ACHN (cell line): Measurements from ENCODE around the gene ELP4.

ENCODE experiments used
- DNase-seq: peaks from one replicate; pipeline ENCODE4 v3.0.0-alpha.2; 2015
- in situ Hi-C: cut with HindIII; loops from 2 replicates; pipeline ENCODE4 v1.10.0; 2017; ENCODE audit warnings: low sequenced_read_pairs, low pct_ligation_motif_present, low pct_unique_long_range_greater_than_20kb

ELP4 gene

DNA sequence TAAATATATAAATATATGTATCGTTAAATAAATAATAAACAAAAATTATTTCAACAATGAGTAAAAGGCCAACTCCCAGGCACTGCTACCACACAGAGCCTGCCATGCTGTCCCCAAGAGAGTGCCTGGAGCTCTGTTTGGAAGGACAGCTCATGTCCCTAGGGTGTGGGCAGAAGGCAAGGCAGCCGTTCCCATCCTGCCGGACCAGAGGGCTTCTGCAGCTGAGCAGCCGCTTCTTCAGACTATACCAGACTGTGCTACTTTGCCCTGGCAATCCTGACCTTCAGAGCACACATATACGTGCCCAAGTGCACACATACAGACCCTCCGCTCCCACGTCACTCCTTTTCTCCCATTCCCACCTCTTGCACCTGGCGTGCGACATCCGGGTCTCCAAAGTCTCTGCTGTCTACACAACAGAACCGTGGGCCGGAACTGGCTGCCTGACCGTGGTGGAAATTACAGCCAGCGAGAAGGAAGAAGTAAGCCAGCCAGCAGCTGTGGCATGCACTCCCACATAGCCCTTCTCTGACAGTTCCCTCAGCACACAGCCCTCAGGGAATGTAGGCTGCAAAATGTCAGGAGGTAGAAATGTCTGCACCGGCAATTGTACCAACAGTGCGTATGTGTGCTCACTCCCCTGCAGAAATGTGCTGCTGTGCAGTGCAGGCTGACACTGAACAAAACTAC, 277.6 kb downstream of the ELP4 start:
- in situ Hi-C loops, result no loop called here
- no peak for DNase-seq

DNA sequence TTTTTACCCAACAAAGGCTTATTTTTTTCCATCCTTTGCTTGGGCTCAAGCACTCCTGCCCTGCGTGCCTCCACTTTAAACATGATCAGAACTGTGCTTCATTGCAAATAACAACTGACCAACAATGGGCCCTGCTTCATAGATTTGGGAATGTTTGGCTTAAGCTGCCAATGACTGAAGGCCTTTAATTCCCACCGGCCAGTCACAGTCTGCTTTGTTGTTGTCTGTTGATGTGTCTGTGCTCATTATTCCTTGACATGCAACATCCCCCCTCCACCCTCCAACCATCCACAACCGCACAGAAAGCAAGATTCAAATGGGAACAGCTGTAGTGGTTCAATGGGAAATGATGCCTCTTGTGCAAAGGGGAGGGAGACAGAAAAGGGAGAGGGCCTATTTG, 278.5 kb downstream of the ELP4 start:
- in situ Hi-C loops, result no loop called here
- DNase-seq, result no peak

- in situ Hi-C loops, result no loop called here
Measured at GRCh38 chr11:31790649-31791048, 281.1 kb downstream of the ELP4 start.

GRCh38 chr11:31792036-31792435, 282.5 kb downstream of the ELP4 start:
- in situ Hi-C loops, result no loop called here
- DNase-seq, result no peak

More at GRCh38 chr11:31790649-31791048, 281.1 kb downstream of the ELP4 start:
- DNase-seq, result no peak

- no peak for DNase-seq
- in situ Hi-C loops, result no loop called here
Measured at GRCh38 chr11:31792456-31792855, 282.9 kb downstream of the ELP4 start.

- DNase-seq, result no peak
- in situ Hi-C loops, result no loop called here
Measured at GRCh38 chr11:31793264-31793663, 283.7 kb downstream of the ELP4 start.

DNA sequence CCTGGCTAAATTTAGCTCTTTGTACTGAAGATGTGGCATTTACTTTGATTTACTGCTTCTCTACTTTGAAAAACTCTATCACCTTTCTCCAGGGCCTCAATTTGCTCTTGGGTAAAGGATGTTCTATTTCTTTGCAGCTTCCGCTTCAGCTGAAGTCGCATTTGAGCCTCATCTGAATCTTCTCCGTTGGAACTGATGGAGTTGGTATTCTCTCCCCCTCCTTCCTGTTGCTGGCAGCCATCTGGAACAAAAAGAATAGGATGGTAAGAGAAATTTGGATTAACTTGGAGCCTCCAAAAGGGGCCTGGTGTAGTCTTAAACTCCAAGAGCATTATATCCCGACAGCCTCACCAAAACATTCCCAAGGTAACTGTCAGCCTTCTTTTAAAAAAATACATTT, 285.0 kb downstream of the ELP4 start:
- DNase-seq, result no peak
- in situ Hi-C loops, result no loop called here

DNA sequence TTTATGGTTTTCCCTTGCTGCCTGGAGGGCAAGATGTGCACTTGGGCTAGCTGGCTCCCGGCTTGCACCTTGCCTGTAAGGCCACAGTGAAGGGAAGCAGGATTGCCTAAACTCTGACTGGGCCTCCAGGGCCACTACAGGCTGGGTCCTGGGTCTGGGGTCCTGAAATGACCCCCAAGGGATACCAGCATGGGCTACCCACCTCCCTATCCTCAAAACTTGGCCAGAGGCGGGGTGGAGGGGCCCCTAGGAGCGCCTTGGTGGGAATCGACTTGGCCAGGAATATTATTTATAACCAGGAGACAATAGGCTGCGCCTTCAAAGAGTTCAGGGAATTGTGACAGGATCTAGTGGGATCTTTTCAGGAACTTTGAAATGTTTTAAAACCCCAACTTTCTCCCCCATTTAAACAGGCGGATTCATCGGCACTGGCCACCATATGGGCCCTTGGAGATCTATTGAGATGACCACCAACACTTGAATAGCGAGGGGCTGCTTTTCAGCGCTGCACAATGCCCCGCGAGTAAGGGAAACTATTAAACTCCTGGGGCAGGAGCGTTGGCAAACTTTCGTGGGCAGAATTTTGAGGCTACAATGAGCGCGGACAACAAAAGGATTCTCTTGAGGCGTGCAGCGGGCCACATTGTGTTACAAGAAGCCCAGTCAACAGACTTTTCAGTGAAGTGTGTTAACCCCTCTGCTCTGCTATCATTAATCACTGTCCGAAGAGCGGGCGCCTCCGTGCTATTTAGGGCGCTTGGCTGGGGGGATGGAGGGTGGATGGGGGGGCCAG, 286.3 kb downstream of the ELP4 start:
- in situ Hi-C loops, result no loop called here
- DNase-seq, result no peak

DNA sequence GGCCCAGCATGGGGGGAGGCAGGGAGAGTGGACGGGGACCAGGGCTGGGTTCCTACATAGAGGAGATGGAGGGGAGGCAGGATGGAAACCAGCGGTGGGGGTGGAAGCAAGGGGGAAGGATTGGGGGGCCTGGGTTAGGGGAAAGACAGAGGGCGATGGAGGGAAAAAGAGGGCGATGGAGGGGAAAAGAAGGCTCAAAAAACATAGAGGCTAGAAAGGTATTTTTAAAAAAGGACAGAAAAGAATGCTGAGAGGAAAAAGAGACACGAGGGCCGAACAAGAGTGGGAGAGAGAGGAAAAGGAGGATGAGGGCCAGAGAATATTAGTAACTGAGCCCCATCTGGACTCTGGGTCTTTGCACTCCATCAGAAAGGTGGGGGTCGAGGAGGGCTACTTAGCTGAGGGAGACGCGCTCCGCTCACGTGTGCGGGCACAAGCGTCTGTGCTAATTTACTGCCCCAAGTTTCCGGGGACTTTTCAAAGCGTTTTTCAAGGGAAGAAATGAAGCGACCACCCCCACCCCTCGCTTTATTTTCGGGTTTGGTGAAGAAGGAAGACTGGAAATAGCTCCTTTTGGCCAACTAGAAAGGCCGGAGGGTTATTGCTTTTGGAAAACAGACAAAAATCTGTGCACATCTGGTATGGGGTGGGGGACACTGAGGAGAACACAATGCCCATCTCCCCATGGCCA, 287.1 kb downstream of the ELP4 start:
- in situ Hi-C loops, result no loop called here
- DNase-seq, result no peak

DNA sequence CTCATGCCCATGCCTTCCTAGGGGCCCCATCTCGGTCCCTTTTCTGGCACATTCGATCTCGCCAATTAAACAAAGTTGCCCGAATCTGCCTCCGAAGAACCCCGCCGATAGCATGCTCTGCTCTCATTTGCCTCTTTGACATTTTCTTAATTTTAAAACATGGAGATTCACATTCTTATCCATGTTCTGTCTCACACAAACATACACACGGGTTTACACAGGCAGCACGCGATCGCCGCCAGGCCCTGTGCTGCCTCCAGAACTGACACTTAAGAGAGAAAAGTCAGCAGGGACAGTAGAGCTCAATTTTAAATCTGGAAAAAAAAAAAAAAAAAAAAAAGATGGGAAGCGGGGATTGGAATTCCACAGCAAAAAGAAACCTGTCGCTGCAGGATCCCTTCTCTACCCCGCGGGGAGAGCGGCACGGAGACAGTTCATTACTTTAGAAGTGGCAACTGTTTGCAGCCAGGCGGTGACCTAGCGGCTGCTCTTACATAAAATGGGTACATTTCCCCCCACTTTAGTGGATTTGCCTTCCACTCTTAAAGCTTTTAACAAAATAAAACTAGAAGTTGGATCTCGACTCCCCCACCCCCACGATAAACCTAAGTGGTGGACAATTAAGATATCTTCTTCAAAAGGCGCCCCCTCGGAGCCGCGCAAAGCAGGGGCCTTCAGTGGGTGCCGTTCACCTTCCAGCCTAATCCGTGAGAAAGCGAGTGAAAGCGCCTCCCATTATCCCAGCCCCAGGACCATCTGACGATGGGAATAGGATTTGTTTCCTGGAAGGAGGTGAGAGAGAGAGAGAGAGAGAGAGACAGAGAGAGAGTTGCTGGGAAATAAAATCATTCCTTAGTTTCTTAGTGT, 287.9 kb downstream of the ELP4 start:
- no peak for DNase-seq
- in situ Hi-C loops, result no loop called here

DNA sequence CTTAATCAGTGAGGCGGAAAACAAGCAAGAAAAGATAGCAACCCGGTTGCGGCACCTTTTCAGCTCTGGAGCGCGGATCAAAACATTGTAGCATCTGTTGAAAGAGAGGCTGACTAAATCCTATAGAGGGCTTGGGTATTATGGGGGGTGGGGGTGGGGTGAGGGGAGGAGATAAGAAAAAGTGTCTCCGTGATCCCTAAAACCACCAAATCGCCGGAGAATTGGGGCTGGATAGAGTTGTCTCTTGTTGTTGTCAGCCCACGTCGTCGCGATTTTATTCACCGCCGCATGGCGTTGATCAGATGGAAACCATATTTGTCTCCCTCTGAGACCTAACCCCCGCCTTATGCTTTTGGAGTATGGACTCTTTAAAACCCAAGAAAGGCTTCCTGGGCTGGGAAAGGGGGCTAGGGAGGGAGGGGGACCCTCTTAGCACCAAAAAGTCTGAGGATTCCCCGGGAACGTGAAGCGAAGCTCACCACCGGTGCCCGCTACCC, 288.5 kb downstream of the ELP4 start:
- no peak for DNase-seq
- in situ Hi-C loops, result no loop called here

DNA sequence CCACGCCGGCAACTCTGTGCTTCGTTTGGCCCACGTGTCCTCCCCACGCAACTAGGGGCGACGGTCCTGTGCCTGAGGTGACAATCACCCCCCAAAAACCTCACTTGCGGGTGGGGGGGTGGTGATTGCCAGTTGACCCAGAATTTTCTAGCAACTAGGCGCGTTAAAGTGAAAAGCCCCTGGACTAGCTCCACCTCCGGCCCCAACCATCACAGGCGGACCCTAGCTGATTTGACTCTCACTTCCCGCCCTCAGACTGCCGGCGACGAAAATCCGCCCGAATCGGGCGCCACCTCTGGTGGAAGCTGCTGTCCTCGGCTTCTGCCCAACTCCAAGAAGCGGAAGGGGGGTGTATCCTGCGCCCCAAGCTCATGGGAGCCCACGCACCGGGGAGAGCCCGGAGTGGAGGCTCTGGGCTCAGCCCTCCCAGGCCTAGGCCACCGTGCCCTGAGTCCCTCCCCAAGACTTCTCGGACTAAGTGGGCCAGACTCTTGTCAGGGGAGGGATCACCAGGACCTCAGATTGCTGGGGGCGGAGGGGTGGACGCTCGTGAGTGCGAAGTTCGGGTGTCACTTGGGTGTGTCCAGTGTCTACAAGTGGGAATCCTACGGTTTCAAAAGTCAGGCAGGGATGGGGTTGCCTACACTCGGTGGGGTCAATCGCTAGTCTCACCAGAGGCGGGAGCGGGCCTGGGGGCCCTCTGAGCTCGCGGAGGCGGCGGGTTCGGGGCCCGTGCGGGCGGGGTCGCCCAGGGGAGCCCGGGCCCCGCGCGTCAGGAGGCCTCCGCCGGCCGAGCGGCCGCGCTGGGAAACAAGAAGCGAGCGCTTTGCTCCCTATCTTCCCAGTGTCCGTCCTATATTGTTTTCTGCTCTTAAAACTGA, 289.2 kb downstream of the ELP4 start:
- in situ Hi-C loops, result no loop called here
- DNase-seq, result no peak

GRCh38 chr11:31799435-31800397, 290.1 kb downstream of the ELP4 start:
- in situ Hi-C loops, result no loop called here

GRCh38 chr11:31800398-31801265, 291.1 kb downstream of the ELP4 start:
- no peak for DNase-seq
- in situ Hi-C loops, result no loop called here

More at GRCh38 chr11:31799435-31800397, 290.1 kb downstream of the ELP4 start:
- DNase-seq, result no peak

- in situ Hi-C loops, result no loop called here
Measured at GRCh38 chr11:31801298-31801702, 291.7 kb downstream of the ELP4 start.

More at GRCh38 chr11:31801298-31801702, 291.7 kb downstream of the ELP4 start:
- no peak for DNase-seq
